Measurements from ENCODE around the gene EIF4B. TPM values are rescaled to one million over a fixed set of nuclear protein-coding genes. Genes with fewer than 3 reads are reported as not detected.

Gene EIF4B
- total RNA-seq, 1 donor from 2014 or later: 833 TPM

DNA sequence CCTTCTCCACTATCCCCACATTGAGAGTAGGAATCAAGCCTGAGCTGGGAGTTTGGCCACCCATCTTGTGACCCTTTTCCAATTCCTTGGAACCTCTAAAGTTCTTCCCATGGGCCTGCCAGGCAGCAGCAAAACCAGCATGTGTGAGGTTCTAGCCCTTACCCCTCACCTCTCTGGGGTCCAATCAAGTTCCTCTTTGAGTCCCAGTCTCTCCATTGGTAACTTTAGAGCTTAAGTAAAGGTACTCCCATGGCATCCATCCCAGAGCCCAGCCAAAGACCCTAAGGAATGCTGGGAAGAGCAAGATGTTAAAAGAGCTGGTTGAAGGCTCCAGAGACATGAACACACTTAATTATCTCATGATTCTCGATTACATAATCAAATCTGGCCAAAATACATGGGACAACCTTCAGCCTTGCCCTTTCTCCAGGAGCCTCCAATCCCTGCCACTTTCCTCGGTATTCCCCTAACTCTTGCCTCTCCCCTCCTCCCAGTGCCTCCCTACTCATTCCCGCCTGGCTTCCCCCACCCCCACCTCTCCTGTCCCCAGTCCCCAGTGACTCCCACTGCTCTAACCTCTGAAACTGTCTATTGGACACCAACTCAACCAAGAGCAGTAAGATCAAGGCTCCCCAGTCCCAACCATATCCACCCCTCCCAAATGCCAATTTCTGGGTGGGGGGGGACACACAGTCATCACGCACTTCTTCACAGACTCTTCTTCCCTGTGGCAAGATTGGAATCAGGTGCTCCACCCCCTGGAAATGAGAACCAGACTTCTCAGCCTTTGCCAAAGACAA lies 38.8 kb downstream of the EIF4B start:
- DNase-seq (ENCODE audit: low spot score): peak; percentile 8

- DNase-seq (ENCODE audit: low spot score): peak; percentile 57
These were observed 39.4 kb downstream of the EIF4B start for GRCh38 chr12:53045696-53046045.

DNA sequence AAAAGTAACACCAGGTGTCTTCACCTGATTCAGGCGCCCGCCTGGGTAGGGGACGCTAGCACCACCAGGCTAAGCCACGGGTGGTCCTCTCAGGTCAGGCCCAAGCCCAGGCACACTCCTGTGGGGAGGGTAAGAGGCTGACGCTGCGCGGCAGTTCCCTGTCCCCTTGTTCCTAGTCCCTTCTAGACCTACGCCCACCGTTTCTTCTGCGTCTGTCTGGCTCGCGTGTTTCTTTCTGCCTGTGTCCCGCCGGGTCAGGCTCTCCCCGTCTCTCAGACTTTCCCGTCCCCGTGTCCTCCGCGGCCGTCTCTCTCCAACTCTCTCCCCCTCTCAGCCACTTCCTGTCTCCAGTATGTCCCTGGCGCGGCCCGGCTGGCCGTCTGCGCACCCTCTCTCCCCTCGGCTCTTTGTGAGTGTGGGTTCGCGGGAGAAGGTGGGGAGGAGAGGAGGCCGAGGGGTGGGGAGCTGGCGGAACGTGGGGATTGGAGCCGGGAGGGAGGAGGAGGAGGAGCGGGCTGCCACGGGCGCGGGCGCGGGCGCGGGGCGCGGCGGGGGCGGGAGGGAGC lies 40.5 kb downstream of the EIF4B start:
- peak; percentile 90 for DNase-seq (ENCODE audit: low spot score)

DNA sequence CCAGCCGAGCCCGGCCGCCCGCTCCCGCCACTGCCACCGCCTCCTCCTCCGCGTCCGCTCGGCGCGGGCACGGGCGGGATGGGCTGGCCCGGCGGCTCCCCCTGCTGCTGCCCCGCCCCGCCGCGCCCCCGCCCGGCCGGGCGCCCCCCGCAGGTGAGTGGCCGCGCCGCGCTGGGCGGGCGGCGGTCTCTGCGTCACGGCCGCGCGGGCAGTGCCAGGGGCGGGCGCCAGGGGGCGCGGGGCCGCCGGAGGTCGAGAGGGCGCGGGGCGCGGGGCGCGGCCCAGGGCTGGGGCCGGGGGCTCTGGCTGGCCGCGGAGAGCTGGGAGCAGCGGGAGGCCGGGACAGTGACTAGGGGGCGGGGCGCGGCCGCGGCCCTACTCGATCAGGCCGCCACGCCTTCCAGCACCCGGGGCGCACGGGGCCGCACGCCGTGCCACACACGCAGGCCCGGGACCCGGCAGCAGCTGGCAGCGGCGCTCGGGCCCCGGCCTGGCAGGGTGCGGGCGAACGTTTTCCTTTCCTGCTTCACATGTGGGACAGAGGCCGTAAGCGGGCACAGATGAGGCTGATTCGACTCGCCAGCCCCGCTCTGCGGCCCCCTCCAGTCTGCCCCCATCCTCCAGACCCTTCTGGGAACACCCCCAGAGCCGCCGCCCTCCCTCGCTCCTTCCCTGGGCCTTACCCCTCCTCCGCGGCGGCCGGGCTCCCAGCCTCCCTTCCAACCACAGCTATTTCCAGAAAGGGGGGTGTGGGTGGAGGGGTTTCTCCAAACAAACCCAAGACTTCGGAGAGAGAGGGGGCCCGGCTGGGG lies 41.2 kb downstream of the EIF4B start:
- peak; percentile 89 for DNase-seq (ENCODE audit: low spot score)

DNA sequence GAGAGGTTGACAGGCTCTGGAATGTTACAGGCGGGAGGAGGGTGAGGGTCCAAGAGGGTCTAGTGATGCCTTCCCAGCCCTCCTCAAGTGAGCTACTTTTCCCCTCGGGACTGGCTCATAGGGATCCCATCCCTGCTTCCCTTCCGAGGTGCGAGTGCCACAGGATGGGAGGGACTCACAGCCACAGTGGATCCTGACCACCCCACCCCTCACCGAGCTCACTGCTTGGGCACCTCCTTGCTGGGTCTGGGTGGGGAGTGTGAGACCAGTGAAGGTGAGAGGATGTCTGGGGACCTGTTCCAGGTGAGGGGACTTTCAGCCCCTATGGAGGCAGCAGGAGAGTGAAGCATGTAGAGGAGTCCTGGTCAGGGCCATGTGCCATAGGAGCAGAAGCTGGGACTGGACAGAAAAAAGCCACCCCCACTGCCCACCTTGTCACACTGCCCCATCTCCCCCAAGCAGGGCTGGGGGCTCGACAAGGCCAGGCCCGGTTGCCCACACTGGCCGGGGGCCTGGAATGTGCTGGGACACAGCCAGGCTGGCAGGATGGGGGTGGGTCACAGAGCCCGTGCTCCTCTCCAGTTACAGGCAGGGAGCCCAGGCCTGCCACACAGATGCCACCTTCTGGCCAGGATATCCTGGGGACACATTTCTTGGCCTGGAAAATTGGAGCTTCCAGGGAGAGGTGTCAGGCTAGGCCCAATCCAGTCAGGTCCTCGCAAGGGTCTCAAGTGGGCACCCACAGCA lies 42.0 kb downstream of the EIF4B start:
- DNase-seq (ENCODE audit: low spot score): peak; percentile 58

GRCh38 chr12:53048780-53049401 lies 42.6 kb downstream of the EIF4B start:
- peak; percentile 85 for DNase-seq (ENCODE audit: low spot score)

DNA sequence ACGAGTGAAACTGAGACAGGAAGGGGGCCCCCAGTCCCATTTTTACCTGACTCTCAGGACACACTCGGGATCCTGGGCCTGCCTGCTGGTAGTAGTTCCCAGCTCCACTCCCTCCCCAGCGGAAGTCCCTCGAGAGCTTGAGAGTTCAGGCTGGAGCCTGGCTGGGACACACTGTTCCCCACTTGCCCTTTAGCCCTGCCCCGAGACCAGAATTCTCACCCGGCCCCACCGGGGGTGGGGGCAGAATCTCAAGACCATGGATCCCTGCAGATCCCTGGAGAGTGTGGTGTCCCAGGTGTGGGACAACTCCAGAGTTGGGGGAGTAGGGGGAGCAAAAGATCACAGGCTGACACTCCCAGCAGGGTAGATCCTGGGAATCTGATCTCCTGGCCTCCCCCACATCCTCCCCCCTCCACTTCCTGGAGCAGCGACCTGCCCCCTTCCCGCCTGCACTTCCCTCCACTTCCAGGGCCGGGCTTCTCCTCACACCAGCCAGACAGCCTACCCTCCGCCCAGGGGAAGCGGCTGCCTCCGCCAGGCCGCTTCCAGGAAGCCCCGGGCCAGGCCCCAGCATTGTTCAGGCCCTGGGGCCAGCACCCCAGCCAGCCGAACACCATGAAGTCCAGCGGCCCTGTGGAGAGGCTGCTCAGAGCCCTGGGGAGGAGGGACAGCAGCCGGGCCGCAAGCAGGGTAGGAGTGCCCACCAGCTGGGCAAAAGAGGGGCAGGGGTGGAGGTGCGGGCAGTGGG lies 43.5 kb downstream of the EIF4B start, which contains the start of gene TNS2:
Gene TNS2, plus strand, starts transcription at position 495 of the 748 bp plus-strand sequence. Its CDS starts 121 bp downstream, at position 616.
- peak; percentile 80 for DNase-seq (ENCODE audit: low spot score)

GRCh38 chr12:53050426-53051057 lies 44.3 kb downstream of the EIF4B start:
- no peak for DNase-seq (ENCODE audit: low spot score)

DNA sequence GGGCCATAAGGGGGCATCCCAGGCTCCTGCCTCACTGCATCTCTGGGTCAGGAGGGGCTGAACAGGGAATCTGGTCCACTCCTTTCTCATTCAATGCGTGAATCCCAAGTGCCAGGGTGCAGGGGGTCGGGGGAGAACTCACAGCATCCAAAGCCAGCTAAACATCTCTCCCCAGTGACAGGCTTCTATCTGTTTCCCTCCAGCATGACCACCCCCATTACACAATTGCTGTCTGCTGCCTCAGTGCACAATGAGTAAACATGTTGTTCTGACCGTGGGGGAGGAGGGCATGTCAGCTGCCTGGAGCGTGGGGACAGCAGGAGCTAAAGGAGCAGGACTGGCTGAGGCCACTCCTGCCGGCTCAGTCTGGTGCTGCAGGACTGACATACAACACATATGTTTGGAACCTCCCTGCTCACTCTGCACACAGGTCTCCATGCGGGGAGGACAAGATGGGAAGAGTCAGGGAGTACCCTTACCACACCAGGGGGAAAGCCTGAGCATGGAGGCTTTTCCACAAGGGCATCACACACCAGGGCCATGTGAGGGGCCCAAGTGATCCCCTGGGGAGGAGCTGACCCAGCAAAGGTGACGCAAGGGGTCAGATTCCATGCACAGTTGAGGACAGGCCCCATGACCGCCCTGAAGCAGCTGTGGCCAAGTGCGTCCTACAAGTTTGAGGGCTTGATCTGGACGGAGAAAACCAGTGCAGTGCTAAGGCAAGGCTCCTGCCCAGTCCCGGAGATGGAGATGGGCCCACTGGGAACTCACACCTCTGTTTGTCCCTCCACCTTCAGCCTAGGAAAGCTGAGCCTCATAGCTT lies 45.0 kb downstream of the EIF4B start:
- no peak for DNase-seq (ENCODE audit: low spot score)

GRCh38 chr12:53051881-53052412 lies 45.7 kb downstream of the EIF4B start:
- DNase-seq (ENCODE audit: low spot score): no peak

DNA sequence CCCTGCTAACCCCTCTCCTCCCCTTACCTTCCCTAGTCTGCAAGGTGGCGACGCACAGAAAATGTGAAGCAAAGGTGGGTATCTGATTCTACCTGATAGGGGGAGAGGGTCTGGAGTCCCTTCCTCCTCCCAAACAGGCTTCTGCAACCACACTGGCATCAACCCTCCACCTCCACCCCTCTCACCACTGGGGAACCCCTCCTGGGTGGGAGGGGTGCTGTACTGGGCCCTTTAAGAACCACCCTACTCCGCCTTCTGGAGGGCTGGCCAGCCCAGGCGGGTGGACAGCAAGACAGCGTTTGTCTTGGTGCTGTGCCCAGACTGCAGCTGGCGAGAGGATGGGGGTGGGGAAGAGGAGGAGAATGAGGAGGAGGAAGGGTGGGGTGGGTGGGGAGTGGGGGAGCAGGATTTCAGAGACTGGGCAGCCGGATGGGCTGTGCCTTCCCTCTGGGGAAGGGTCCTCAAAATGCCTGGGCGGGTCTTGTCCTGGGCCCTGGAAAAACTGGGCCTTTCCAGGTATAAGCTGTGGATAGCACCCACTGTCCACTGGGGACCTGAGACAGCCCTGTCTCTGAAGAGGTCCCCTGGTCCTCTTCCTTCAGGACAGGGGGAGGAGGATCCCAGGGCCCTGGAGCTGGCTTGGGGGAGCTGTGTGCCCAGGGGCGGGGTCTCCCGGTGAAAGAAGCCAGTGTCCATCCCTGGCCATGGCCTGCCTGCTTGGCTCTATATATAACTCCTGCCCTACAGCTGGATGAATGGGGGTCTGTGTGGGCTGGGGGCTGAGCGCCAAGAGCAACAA lies 46.4 kb downstream of the EIF4B start:
- peak; percentile 96 for DNase-seq (ENCODE audit: low spot score)

GRCh38 chr12:53053218-53054111 lies 47.2 kb downstream of the EIF4B start:
- peak; percentile 68 for DNase-seq (ENCODE audit: low spot score)

- DNase-seq (ENCODE audit: low spot score): peak; percentile 95
These were observed 48.0 kb downstream of the EIF4B start for GRCh38 chr12:53054112-53054878.

- no peak for DNase-seq (ENCODE audit: low spot score)
These were observed 49.4 kb downstream of the EIF4B start for GRCh38 chr12:53055471-53056266.

DNA sequence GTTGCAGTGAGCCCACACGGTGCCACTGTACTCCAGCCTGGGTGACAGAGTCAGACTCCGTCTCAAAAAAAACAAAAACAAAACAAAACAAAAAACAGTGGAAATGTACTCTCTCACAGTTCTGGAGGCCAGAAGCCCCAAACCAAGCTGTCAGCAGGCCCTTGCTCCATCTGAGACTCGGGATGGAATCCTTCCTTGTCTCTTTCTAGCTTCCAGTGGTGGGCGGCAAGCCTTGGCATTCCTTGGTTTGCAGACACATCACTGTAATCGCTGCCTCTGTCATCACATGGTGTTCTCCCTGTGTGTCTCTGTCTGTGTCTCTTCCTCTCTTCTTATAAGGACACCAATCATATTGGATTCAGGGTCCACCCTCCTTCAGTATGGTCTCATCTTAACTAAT lies 50.0 kb downstream of the EIF4B start:
- no peak for DNase-seq (ENCODE audit: low spot score)

Measured in umbilical cord (tissue), 2 donors.